ENCODE results near the gene ZBTB8B. TPM values are rescaled to one million over a fixed set of nuclear protein-coding genes. Genes with fewer than 3 reads are reported as not detected.

Gene ZBTB8B
- total RNA-seq: under 1 TPM; under 0.01 to 0.18 (median 0.10) TPM
- polyA plus RNA-seq: under 1 TPM; 0.04 to 0.10 TPM
- long read RNA-seq, donor 1: 0 reads
- long read RNA-seq, donor 2, full-length matches to known transcripts: 1 of 1 reads
- long read RNA-seq, donor 2, partial matches to known transcripts: 0 of 1 reads
- long read RNA-seq, donor 2, other reads (novel, unspliced or antisense): 0 of 1 reads
- long read RNA-seq, donor 3, partial matches to known transcripts: 0 of 1 reads
- long read RNA-seq, donor 3, other reads (novel, unspliced or antisense): 1 of 1 reads

DNA sequence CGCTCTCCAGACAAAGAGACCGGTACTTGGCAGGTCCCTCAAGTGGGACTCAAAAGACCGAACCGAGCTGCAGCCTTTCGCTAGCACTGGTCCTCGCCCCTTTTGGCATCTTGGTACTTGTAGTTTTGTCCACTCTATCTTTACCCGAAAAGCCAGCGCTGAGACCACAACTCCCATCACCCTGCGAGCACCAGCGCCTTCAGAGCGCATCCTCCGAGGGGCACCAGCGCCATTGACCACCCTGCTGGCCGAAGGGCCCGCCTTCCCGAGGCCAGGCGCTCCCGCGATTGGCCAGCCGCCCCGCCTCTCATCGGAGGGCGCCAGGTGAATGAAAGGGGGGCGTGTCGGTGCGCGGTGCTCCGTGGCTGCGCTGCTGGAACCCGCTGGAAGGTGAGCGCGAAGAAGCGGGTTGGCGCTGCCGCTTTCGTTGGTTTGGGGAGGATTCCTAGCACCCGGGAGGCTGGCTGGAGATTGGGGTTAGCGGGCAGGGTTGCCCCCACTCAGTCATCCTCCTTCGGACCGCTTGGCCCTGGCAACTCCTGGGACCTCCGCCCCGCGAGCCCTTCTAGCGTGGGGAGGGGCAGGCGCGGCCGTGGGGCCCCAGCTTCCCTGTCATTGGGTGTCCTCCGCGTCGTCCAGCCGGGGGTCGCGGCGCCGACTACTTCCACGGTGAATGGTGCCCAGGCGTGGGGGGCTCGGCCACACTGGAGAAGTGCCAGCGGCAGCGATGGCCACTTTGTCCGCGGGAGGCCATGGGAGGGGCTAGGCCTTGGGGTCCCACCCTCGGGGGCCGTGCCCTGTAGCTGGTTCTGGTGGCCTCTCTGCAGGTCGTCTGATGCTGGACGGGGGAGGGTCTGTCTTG lies at the start of gene ZBTB8B:
TSS of gene ZBTB8B (plus strand) at position 357 of the 862 bp plus-strand sequence. CDS start 5,553 bp downstream, outside the sequence.
- peak within 1 kb of the TSS; percentile 42 for H3K4me3 ChIP-seq
- peak; percentile 83 to 95 (median 89) for DNase-seq
- no peak for TF ChIP-seq EP300 (IDR thresholded peaks at IDR 0.05)
- TF ChIP-seq, protein P1, sequence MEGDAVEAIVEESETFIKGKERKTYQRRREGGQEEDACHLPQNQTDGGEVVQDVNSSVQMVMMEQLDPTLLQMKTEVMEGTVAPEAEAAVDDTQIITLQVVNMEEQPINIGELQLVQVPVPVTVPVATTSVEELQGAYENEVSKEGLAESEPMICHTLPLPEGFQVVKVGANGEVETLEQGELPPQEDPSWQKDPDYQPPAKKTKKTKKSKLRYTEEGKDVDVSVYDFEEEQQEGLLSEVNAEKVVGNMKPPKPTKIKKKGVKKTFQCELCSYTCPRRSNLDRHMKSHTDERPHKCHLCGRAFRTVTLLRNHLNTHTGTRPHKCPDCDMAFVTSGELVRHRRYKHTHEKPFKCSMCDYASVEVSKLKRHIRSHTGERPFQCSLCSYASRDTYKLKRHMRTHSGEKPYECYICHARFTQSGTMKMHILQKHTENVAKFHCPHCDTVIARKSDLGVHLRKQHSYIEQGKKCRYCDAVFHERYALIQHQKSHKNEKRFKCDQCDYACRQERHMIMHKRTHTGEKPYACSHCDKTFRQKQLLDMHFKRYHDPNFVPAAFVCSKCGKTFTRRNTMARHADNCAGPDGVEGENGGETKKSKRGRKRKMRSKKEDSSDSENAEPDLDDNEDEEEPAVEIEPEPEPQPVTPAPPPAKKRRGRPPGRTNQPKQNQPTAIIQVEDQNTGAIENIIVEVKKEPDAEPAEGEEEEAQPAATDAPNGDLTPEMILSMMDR (IDR thresholded peaks at IDR 0.05): peak in 2 of 3 donors; percentile 14 to 33
- no peaks in the 10 kb centered on the region for H3K9me3 ChIP-seq
- WGBS, 3 donors: 1% methylated on average over 58 to 66 of the region's 66 CpGs
- no peak within 1 kb of the TSS for H3K27ac ChIP-seq
- H3K27me3 ChIP-seq: no peaks in the 10 kb centered on the region
- H3K4me1 ChIP-seq (ENCODE audit: insufficient read depth): peaks cover 8% of the 10 kb centered on the region
- intact Hi-C loops (cut with DNase I): no loop called here
- no peaks in the 10 kb centered on the region for H3K36me3 ChIP-seq

DNA sequence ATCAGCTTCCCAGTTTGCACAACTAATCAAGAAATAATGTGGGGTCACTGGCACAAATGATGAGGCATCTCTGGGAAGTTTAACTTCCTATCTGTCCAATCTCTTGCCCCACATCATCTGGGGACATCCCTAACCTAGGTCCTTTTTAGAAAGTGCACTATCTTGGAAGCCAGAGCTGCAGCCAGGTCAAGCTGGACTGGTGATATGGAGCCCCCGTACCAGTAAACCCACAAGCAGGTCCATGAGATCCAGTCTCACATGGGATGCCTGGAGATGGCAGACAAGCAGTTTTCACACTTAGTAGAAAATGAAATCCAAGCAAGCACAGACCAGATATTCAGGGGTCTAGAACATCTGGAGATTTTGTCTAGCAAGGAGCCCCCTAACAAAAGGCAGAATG lies 43.1 kb upstream of the ZBTB8B start:
- H3K36me3 ChIP-seq: no peaks in the 10 kb centered on the region
- 88 to 94% (median 89%) methylated on average over 1 of the region's 1 CpG for WGBS, 3 donors
- H3K4me3 ChIP-seq: no peak overlapping the region
- TF ChIP-seq, protein P1 (IDR thresholded peaks at IDR 0.05): no peak
- TF ChIP-seq EP300 (IDR thresholded peaks at IDR 0.05) (no peak), POLR2A (IDR thresholded peaks at IDR 0.05) (no peak)
- no peaks in the 10 kb centered on the region for H3K27me3 ChIP-seq
- H3K9me3 ChIP-seq: no peaks in the 10 kb centered on the region
- intact Hi-C loops (cut with DNase I): no loop called here
- no peak overlapping the region for H3K27ac ChIP-seq
- no peaks in the 10 kb centered on the region for H3K4me1 ChIP-seq (ENCODE audit: insufficient read depth)
- DNase-seq: no peak

DNA sequence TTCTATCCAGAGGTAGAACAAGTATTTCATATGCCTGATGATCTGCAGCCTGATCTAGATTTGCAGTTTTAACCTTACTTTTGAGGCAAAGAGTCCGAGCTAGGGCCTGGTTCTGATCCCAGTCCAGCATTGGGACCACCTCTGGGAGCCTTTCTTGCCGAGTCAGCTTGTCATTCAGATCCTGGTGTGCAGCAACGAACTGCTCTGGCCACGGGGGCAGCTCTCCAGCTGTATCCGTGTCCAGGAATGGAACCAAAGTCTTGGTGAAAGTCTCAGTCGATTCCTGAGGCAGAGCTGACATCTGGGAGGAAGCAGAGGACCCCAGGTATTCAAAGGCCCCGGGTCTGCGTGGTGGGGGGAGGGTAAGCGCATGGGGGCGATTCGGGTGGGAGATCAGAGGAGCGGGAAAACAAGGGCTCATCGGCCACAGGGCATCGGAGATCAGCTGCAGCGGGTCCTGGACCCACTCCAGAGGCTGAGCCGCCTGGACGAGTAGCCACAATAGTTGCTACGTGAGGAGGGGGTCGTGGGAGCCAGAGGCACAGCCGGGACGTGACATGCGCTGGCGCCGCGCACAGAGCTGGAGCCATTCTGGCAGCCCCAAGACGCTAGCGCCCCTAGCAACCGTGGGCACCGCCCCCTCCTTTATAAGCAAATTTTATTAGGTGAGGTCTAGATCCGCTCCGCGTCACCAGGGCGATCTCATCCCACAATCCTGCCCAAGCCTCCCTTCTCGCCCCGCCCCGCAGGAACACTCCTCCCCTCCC lies 38.2 kb upstream of the ZBTB8B start:
- 5 to 6% (median 6%) methylated on average over 36 of the region's 36 CpGs for WGBS, 3 donors

More for the DNA sequence above, 38.2 kb upstream of the ZBTB8B start:
- intact Hi-C loops (cut with DNase I): no loop called here
- H3K4me3 ChIP-seq: peak overlapping the region; percentile 5
- no peaks in the 10 kb centered on the region for H3K4me1 ChIP-seq (ENCODE audit: insufficient read depth)
- TF ChIP-seq, protein P1 (IDR thresholded peaks at IDR 0.05): no peak
- TF ChIP-seq POLR2A (IDR thresholded peaks at IDR 0.05) (no peak), EP300 (IDR thresholded peaks at IDR 0.05) (no peak)
- DNase-seq: peak in 3 of 5 donors; percentile 19 to 51 (median 33)
- no peaks in the 10 kb centered on the region for H3K9me3 ChIP-seq
- H3K36me3 ChIP-seq: no peaks in the 10 kb centered on the region
- no peak overlapping the region for H3K27ac ChIP-seq
- H3K27me3 ChIP-seq: no peaks in the 10 kb centered on the region
